Measurements from ENCODE around the gene TTYH3.

The TTYH3 gene

DNA sequence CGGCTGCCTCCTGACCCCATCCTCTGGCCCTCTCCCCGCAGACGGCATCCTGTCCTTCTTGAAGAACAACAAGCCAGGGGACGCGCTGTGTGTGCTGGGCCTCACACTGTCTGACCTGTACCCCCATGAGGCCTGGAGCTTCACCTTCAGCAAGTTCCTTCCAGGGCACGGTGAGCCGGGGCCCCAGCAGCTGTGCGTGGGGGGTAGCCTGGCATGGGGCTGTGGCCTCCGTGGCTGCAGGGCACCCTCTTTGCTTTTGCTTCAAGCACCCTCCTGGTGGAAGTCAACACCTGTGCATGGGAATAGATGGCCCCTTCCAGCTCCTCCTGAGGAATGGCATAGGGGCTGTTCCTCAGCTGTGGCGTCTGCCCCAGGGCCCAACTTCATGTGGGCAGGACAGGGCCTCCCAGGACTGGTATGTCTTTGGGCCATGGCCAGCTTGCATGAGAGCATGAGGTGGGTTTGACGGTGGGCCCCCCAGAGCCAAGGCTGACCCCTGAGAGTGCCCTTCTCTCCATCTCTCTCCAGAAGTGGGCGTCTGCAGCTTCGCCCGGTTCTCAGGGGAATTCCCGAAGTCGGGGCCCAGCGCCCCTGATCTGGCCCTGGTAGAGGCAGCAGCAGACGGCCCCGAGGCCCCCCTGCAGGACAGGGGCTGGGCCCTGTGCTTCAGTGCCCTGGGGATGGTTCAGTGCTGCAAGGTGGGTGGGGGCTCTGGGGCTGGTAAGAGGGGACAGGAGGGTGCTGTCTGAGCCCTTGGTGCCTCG, 76.9 kb downstream of the TTYH3 start:
- TF ChIP-seq, protein P1, sequence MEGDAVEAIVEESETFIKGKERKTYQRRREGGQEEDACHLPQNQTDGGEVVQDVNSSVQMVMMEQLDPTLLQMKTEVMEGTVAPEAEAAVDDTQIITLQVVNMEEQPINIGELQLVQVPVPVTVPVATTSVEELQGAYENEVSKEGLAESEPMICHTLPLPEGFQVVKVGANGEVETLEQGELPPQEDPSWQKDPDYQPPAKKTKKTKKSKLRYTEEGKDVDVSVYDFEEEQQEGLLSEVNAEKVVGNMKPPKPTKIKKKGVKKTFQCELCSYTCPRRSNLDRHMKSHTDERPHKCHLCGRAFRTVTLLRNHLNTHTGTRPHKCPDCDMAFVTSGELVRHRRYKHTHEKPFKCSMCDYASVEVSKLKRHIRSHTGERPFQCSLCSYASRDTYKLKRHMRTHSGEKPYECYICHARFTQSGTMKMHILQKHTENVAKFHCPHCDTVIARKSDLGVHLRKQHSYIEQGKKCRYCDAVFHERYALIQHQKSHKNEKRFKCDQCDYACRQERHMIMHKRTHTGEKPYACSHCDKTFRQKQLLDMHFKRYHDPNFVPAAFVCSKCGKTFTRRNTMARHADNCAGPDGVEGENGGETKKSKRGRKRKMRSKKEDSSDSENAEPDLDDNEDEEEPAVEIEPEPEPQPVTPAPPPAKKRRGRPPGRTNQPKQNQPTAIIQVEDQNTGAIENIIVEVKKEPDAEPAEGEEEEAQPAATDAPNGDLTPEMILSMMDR (IDR thresholded peaks at IDR 0.05; ENCODE audit: extremely low read depth, missing control alignments), result no peak
- no peak for DNase-seq (ENCODE audit: low spot score)

DNA sequence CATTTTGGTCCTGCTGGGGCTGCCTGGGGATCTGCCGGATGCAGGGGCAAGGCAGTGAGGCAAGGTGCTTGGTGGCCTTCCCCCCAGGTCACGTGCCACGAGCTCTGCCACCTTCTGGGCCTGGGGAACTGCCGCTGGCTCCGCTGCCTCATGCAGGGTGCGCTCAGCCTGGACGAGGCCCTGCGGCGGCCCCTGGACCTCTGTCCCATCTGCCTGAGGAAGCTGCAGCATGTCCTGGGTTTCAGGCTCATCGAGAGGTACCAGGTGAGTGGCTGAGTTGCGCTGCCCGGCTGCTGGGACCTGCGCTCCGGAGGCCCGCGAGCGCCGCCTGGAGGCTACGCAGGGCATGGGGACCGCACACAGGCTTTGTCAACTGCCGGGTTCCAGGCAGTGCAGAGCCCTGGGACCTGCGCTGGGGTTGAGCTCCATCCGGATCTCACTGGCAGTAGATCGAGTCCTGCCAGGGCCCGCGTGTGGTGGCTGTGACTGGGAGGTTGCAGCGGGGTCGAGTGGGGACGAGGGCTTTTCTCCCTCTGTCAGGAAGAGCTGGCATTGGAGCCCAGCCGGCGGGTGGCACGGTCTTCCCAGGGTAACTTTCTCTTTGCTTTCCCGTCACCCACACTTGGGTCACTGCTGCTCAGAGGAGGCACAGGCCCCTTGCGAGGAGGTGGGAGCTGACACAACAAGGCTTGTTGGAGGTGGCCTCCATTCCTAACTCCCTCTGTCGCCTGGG, 77.9 kb downstream of the TTYH3 start:
- TF ChIP-seq, protein P1 (IDR thresholded peaks at IDR 0.05; ENCODE audit: extremely low read depth, missing control alignments), result peak; percentile 98
- peak; percentile 89 for DNase-seq (ENCODE audit: low spot score)

DNA sequence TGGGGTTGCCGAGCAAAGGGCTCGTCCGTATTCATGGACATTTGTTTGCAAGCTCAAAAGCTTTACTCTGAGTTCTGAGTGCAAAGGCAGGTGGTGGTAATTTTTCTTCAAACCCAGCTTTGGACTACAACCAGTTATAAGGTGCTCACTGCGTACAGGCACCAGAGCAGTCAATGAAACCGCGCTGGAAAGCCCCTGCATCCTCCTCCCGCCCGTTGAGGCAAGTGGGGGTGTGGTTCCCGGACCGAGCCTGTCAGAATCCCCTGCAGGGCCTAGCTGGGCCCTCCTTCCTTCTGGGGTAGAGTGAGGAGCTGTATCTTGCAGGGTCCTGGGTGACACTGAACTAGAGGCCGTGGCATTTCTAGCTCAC, 78.5 kb downstream of the TTYH3 start:
- peak; percentile 87 for DNase-seq (ENCODE audit: low spot score)
- TF ChIP-seq, protein P1 (IDR thresholded peaks at IDR 0.05; ENCODE audit: extremely low read depth, missing control alignments), result no peak

DNA sequence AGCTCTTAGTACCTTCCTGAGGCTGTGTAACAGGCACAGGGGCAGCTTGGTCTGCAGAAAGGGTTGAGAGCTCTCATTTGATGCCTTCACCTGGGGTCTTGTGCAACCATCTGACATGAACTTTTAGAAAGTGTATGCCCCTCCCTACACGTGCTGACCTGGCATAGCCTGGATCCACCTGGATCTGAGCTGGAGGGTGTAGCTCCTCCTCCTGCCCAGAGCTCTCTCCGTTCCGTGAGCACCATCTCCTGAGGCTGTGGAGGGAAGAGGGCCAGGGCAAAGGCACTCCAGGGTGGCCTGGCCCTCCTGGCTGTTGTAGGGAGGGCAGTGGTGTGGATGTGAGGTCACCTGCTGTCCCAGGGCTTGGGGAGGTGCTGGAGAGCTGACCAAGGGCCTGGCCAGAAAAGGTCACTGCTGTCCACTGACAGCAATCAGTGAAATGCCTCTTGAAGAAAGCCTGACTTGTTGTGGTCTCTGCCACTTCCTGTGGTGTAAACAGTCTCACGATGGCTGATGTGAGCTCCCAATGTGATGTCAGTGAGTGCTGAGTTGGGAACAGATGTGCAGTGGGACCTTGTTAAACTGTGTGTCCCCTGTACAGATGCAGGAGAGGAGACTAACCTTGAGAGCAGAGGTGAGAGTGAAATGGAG, 79.2 kb downstream of the TTYH3 start:
- TF ChIP-seq, protein P1 (IDR thresholded peaks at IDR 0.05; ENCODE audit: extremely low read depth, missing control alignments), result no peak
- DNase-seq (ENCODE audit: low spot score), result peak; percentile 64

DNA sequence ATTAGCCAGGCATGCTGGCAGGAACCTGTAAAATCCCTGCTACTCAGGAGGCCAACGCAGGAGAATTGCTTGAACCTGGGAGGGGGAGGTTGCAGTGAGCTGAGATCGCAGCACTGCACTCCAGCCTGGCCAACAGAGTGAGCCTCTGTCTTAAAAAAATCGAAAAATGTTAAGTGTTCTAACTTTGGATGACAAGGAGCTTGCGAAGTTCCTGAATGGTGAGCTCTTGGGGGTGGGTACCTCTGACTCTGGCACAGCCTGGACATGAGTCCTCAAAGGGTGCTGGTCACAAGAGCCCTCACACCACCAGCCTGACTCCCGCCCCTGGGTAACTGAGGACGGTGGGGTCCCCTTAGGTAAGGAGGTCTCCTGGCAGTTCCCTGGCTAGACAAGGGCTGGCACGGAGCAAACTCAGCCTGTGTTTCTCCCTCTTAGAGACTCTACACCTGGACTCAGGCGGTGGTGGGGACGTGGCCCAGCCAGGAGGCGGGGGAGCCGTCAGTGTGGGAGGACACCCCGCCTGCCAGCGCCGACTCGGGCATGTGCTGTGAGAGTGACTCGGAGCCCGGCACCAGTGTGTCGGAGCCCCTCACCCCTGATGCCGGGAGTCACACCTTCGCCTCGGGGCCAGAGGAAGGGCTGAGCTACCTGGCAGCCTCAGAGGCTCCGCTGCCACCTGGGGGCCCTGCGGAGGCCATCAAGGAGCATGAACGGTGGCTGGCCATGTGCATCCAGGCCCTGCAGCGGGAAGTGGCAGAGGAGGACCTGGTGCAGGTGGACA, 80.3 kb downstream of the TTYH3 start:
- DNase-seq (ENCODE audit: low spot score), result no peak
- TF ChIP-seq, protein P1 (IDR thresholded peaks at IDR 0.05; ENCODE audit: extremely low read depth, missing control alignments), result no peak

DNA sequence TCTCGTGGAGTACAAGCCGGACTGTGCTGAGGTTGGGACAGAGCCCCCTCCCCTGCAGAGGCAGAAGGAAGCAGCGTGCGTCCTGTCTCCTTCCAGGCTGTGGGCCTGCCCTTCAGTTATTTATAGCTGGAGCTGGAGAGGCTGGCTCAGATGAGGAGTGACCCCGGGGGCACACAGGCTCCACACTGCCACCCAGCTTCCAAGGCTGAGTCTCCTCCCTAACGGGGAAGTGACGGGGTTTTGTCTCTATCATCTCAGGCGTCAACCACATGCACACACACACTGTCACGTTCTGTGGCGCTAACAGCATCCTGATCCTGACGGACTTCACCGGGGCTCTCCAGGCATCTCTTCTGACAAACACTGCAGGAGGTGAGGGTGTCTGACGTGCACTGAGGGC, 81.6 kb downstream of the TTYH3 start:
- TF ChIP-seq, protein P1 (IDR thresholded peaks at IDR 0.05; ENCODE audit: extremely low read depth, missing control alignments), result no peak
- DNase-seq (ENCODE audit: low spot score), result no peak
